Measurements from ENCODE around the gene FHL1.
A peak's percentile ranks its signal among the peaks of the same experiment; 100 is the strongest.

- TF ChIP-seq POLR2A (IDR thresholded peaks at IDR 0.05) = no peak
- peak in 3 of 4 donors; percentile 28 to 47 (median 47) for TF ChIP-seq POLR2AphosphoS5 (IDR thresholded peaks at IDR 0.05)
Observed at GRCh38 chrX:136209016-136209738, 61.8 kb downstream of the FHL1 start.

Data from sigmoid colon (tissue), 4 donors.